Measurements from ENCODE around the gene IFI30. TPM values are rescaled to one million over a fixed set of nuclear protein-coding genes. Genes with fewer than 3 reads are reported as not detected.

The IFI30 gene
- total and polyA plus RNA-seq, 2 experiments from 2014 or later = 27.4 to 34.4 TPM

- Histone ChIP-seq H2AFZ (no peak overlapping the region), H3K27me3 (ENCODE audit: insufficient read depth) (no peaks in the 10 kb centered on the region), H3K4me3 (no peak overlapping the region), H3F3A (replicated peaks; ENCODE audit: low read depth) (peaks cover 11% of the 10 kb centered on the region; the same call in 1 of the 2 replicates), H3K27ac (ENCODE audit: low read depth) (no peak overlapping the region), H4K20me1 (replicated peaks; ENCODE audit: insufficient read depth) (no peaks in the 10 kb centered on the region), H3K4me2 (0 out of 2 replicates have a peak overlapping the region, but pooled peaks have one; percentile 7), H3K4me1 (ENCODE audit: insufficient read depth) (no peaks in the 10 kb centered on the region), H3K79me2 (replicated peaks; ENCODE audit: insufficient read depth) (no peaks in the 10 kb centered on the region), H3K36me3 (ENCODE audit: insufficient read depth) (no peaks in the 10 kb centered on the region), H3K9me2 (ENCODE audit: insufficient read depth) (no peaks in the 10 kb centered on the region)
- Mint-ChIP-seq H3K4me3 (no peak overlapping the region), H3K27ac (peak overlapping the region; percentile 56; the same call in 1 of the 2 replicates), H3K9me3 (no peaks in the 10 kb centered on the region), H3K27me3 (ENCODE audit: insufficient read depth, low read depth, poor library complexity) (peaks cover 2% of the 10 kb centered on the region), H3K4me1 (peaks cover 4% of the 10 kb centered on the region; the same call in 2 of the 3 replicates), H3K36me3 (ENCODE audit: low read depth) (no peaks in the 10 kb centered on the region)
- ATAC-seq (peak; percentile 92), DNase-seq (ENCODE audit: low spot score) (peak; percentile 60)
- TF ChIP-seq CREB1 (CRISPR knock-in tag; IDR thresholded peaks at IDR 0.05; ENCODE audit: low read depth) (no peak), ZNF462 (CRISPR knock-in tag; IDR thresholded peaks at IDR 0.05) (no peak), POLR2AphosphoS5 (IDR thresholded peaks at IDR 0.05; ENCODE audit: low read depth) (no peak), STAT1 (IDR thresholded peaks at IDR 0.05; ENCODE audit: unreplicated experiment) (no peak), JUNB (IDR thresholded peaks at IDR 0.05; ENCODE audit: unreplicated experiment) (no peak), ZNF331 (CRISPR knock-in tag; IDR thresholded peaks at IDR 0.05; ENCODE audit: low read depth) (no peak), ETS1 (IDR thresholded peaks at IDR 0.05) (no peak), CTCF (conservative IDR thresholded peaks at IDR 0.05; ENCODE audit: low read depth in 2 of 2) (no peak), EZH2 (IDR thresholded peaks at IDR 0.05; ENCODE audit: low read depth, unreplicated experiment) (no peak), ZNF114 (CRISPR knock-in tag; IDR thresholded peaks at IDR 0.05) (no peak), EZH2phosphoT487 (IDR thresholded peaks at IDR 0.05; ENCODE audit: unreplicated experiment) (no peak), NANOG (IDR thresholded peaks at IDR 0.05; ENCODE audit: borderline replicate concordance) (no peak), REST (IDR thresholded peaks at IDR 0.05; ENCODE audit: unreplicated experiment) (no peak)
Observed at GRCh38 chr19:18185538-18185937, 11.9 kb downstream of the IFI30 start.

Data from GM23338 (cell line).